Epithelial cell of prostate (primary cell): Measurements from ENCODE around the gene CHD1.

Source experiments
- DNase-seq: peaks from one replicate; pipeline ENCODE4 v3.0.0-alpha.2; 2011; ENCODE audit warnings: low read depth, low spot score
- H3K27ac ChIP-seq: fragments of 450-650 bp; 2 replicates; pipeline ENCODE4 v1.5.1; 2017; ENCODE audit warnings: mild to moderate bottlenecking

CHD1 gene

DNA sequence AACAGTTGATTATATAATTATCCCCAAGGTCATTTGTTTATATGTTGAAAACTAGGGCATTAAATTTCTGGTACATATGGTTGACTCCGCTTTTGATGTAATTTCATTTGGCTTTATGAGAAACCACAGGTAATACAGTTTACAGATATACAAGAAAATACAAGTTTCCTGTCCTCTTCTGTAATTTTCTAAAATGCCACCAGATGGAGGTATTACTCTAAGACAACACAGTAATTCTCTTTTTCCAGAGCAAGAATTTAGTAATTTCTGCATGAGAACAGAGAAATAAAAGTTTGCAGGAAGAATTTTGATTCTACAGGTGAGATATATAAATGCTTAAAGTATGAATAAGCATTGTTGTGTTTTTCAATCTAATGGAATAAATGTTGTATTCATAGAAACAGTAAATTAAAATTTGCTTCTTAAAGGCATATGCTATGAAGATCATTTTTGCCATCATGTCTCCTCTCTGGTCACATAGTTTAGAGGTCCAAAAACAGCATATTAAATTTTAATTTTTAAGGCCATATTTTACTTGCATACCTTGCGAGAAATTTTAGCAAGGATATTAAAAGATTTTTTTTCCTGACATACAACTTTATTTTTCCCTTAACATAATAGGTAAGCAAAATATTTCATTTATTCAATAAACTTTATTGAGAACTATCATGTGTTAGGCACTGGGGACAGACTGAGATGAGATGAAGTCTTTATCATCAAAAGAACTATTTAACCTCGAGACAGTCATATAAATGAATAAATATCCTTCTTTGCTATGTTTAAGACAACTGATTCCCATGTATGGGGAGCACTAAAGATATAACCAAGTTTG lies 22.7 kb downstream of the CHD1 start:
- H3K27ac ChIP-seq: peak overlapping the region; percentile 32
- DNase-seq: no peak

DNA sequence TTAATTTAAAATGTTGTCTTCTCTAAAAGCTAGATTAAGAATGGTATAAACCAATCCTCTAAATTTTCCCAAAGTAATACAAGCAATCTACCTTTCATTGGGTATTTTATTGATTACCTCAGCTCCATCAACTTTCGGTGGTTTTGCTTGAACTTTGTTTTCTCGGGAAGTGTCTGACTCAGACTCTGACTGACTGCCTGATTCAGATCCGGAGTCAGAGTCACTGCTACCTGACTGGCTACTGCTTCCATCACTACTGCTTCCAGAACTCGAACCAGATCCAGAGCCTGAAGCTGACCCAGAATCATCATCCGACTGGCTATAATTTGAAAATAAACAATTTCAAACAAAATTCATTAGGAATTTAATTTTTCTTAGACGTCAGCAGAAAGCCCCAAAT lies 24.0 kb downstream of the CHD1 start:
- peak overlapping the region; percentile 32 for H3K27ac ChIP-seq
- DNase-seq: no peak

DNA sequence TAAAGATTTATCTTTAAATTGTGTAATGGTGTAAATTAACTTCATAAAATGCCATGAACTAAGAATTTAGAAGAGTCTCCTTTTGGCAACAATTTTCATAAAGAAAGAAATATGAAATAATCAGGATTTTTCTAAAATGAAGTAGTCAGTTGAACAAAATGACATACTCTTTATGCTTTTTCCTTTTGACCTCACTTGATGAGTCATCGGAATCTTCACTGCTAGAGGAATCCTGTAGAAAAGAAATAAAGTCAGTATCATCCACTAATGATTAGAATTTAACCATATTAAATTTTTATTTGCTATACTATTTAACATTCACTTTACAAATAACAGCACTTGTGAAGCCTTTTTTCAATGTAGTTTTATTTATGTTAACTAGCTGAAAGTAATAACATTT lies 26.1 kb downstream of the CHD1 start:
- H3K27ac ChIP-seq: no peak overlapping the region
- DNase-seq: no peak

DNA sequence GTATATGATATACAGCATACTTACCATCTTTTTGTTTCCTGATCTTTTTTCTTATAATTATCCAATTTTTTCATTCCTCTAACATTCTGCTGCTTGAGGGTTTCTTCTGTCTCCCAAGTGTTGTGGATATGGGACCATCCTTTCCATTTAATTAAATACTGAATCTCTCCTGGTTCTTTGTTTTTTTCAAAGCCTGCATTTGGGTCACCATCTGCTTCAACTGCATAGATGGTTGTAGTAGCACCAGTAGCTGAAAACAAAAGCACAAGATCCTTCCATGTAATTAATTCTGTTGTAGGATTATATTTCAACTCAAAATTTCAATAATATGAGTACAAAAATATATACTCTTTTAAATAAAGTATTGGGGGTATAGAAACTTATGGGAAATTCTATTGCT lies 29.4 kb downstream of the CHD1 start:
- no peak overlapping the region for H3K27ac ChIP-seq
- DNase-seq: no peak

DNA sequence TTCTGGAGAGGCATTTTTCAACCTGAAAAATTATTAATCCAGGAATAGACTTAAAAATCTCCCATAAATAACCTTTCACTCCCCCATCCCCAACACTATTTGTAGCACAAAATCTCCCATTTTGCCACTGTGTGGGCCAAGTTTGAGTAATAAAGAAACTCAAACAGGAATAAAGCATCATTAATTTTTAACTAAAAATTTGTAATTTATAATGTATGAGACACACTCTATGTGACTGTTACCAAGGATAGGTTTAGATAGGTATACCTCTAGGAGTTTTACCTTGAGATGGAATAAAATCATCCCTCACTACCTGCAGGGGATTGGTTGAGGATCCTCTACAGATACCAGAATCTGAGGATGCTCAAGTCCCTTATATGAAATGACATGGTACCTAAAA lies 30.1 kb downstream of the CHD1 start:
- H3K27ac ChIP-seq: no peak overlapping the region
- DNase-seq: no peak

DNA sequence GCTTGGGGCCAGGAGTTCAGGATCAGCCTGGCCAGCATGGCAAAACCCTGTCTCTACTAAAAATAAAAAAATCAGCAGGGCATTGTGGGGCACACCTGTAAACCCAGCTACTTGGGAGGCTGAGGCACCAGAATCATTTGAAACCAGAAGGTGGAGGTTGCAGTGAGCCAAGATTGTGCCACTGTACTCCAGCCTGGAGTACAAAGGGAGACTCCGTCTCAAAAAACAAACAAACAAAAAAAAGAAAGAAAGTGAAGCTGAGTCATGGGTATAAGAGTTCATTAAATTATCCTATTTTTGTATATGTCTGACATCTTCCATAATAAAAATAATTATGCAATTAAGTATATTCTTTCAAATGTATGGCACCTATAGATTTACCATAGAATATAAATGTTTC lies 37.2 kb downstream of the CHD1 start:
- DNase-seq: no peak
- no peak overlapping the region for H3K27ac ChIP-seq

DNA sequence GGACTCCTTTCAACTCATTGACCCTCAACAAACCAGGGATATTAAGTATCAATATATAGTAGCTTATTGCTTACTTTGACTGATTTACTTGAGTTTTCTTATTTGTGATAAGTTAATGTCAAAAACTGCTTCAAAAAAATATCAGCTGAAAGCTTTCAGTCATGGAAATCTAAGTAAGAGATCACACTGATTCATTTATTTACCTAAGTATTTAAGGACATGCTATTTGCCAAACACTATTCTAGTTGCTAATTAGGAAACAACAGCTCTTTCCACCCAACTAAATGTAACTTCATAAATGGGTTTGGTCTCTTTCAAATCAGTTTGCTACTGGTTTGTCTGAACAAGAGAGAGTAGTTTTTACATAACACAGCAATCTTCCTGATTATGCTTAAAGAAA lies 48.2 kb downstream of the CHD1 start:
- DNase-seq: no peak
- H3K27ac ChIP-seq: peak overlapping the region; percentile 26

DNA sequence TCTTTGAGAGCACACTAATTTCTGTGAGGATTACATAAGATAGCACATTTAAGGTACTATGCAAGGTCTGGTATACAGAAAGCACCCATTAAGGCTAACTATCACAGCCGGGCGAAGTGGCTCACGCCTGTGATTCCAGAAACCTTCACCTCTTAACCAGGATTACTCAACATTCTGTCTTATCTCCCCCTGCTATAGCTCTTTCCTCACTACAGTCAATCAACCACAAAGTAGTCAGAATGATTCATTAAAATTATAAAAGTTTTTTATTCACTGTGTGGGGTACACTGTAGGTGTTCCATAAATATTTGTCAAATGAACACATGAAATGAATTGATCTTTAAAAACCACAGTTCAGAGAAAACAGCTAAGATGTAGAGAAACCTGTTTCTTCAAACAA lies 48.7 kb downstream of the CHD1 start:
- DNase-seq: no peak
- peak overlapping the region; percentile 26 for H3K27ac ChIP-seq

DNA sequence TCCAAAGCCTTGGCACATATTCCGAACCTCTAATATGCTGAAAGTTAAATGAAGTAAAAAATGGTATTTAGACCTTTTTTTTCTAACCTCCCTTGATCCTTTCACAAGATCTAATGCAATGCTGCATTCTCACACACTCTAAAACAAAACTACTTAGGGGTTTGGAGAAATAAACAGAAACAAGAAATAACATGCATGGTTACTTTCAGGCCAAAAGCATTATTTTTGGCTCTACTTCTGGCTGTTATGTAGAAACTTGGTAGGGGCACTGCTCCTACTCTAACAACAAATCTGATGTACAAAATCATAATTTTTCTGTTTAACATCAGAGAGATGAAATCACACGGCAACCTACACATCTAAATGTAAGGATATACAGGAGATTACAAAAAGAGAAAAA lies 51.2 kb downstream of the CHD1 start:
- no peak overlapping the region for H3K27ac ChIP-seq
- no peak for DNase-seq

DNA sequence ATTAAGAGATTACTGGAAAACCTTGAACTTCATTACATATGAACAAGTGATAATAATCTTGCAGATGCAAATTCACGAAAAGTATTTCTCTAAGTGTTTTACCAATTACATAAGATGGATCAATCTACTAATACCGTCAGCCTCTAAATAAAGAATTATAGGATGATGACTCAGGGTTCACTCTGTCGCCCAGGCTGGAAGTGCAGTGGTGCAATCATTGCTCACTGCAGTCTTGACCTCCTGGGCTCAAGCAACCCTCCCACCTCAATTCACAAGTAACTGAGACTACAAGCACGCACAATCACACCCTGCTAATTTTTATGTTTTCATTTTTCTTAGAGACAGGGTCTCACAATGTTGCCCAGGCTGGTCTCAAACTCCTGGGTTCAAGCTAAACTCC lies 56.1 kb downstream of the CHD1 start:
- H3K27ac ChIP-seq: no peak overlapping the region
- no peak for DNase-seq

DNA sequence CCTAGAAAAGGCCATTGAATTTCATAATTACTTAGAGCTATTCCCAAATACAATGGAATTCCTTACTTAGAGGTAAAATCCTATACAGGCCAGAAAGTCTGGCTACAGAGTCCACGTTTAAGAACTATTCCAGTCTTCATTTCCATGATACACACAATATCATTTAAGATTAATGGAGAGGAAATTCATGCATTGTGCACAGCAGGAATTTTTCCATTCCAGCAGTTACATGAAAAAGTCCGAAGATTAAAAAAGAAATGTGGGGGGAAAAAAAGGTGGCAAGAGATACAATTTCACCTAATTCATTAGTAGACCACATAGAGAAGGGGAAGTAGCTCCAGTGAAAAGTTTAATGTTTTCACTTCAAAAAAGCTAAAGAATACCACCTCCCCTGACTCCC lies 63.1 kb downstream of the CHD1 start:
- no peak overlapping the region for H3K27ac ChIP-seq
- no peak for DNase-seq

DNA sequence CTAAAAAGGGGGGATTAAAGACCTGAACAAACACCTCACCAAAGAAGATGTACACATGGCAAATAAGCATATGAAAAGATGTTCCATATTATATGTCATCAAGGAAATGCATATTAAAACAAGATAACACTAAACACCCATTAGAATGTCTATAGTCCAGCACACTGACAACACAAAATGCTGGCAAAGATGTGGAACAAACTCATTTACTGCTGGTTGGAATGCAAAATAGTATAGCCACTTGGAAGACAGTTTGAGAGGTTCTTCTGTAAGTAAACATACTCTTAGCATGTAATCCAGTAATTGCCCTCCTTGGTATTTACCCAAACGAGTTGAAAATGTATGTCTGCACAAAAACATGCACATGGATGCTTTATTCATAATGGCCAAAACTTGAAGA lies 81.8 kb downstream of the CHD1 start:
- H3K27ac ChIP-seq: peak overlapping the region; percentile 8
- DNase-seq: no peak

DNA sequence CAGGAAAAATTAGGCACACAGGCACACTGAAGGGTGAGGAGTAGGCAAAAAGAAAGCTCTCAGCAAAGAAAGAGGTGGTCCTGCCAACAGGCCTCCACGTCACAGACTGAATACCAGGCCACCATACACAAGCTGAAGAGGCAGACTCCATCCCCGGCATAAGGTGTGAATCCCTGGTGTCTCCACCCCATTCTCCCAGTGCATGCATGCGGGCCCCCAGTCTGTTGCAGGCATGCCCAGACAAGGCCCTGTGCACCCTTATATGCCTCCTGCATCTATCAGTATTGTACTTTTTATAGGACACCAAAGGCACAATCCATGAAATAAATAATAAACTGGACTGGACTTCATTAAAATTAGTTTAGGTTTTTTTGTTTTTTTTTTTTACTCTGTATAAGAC lies 82.3 kb downstream of the CHD1 start:
- DNase-seq: no peak
- H3K27ac ChIP-seq: peak overlapping the region; percentile 8

DNA sequence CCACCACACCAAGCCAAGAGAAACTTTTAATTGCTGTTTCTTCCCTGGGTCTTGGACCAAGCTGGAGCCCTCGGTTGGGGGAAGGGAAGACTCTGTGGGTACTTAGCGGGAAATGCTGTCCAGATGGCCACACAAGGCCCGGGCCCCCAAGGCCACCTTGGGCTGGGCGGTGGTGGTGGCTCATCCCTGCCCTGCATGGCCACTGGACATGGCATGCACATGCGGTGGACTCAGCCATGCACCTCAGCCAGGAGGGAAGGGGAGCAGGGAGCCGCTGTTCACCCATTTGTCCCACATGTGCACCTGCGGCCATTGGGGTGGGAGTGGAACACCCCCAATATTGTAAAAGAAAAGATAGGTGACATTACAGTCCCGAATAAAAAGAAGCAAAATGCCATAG lies 82.9 kb downstream of the CHD1 start:
- H3K27ac ChIP-seq: no peak overlapping the region
- DNase-seq: no peak

DNA sequence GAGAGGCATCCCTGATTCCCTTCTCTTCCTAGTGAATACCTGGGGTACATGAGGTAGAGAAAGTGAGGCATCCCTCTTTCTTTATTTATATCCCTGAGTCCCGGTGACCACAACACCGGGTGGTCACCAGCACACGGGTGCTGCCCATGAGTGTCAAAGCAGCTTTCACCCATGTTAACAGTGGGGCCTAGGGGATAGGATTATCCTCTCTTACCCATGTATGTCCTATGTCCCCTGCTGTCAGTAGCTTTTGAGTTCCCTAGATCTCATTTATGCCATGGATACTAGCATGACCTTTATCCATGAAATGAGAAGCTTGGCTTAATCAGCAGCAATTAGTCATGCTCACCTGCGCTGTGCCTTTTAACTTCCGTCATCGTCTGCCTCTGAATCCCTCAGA lies 83.9 kb downstream of the CHD1 start:
- DNase-seq: no peak
- H3K27ac ChIP-seq: no peak overlapping the region

DNA sequence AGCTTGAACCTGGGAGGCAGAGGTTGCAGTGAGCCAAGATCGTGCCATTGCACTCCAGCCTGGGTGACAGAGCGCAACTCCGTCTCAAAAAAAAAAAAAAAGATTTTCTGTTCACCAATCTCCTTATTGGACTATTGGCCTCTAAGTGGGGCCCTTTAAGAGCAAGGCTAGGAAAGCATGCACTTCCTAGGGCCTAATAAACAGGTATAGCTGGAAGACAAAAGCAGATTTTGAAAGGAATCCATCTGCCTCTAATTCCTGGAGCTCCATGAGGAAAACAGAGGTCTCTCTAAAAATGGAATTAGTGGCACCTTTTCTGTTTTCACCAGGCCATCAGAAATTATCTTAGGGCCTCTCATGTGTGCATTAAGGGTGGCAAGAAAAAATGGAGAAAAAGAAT lies 85.3 kb downstream of the CHD1 start:
- DNase-seq: no peak
- no peak overlapping the region for H3K27ac ChIP-seq

DNA sequence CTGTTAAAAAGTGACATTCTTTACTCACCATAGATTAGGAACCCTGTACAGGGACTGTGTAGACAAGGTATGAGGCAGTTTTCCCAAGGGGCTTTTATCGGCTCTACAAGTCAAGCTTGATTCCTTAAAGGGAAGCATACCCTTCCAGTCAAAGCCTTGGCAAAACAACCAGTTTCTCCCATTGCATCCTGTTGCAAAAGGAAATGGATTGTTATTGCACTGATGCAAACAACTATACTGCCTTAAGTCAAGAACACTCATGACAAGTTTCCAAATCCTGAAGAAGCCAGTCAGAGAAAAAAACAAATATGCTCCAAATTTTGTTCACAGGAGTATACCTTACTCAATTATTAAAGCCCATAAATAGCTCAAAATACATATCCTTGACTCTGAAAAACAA lies 87.9 kb downstream of the CHD1 start:
- H3K27ac ChIP-seq: no peak overlapping the region

DNA sequence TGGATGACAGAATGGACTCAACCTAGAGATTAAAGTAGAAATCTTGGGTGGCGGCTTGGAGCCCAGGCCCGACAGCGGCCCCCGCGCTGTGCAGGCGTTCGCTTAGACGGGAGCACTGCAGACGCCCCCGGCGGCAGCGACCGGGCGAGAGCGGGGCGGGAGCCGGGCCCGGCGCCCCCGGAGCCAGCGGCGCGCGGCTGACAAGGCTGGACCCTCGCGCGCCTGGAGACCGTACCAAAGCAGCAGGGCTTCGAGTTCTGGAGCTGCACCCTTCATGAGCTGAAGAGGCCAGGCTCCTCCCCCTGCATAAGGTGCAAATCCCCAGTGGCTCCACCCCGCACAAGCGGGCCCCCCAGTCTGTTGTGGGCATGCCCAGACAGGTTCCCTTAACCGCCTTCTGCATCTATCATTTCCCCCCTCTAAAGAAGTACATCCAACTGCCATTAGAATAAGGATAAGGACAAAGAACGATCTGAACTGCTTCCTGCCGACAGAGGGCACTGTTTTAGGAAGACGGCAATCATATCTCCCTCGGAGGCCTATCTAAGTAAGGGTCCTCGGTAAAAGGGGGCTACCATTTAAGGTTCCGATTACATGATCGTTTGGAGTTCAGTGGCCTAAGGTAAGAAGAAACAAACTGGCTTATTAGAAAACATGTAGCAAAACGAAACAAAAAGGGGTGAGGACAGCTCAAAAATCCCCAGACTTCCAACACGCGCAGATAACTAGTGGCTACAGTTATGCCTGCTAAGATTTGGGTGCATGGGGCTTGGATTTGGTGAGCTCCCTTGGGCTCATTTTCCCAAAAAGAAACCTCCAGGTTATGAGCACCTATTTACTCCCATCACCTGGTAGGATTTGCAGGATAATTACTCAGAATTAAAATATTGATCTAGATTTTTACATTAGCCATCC lies 89.1 kb downstream of the CHD1 start:
- DNase-seq: no peak
- no peak overlapping the region for H3K27ac ChIP-seq

More for the DNA sequence above, 87.9 kb downstream of the CHD1 start:
- no peak for DNase-seq

DNA sequence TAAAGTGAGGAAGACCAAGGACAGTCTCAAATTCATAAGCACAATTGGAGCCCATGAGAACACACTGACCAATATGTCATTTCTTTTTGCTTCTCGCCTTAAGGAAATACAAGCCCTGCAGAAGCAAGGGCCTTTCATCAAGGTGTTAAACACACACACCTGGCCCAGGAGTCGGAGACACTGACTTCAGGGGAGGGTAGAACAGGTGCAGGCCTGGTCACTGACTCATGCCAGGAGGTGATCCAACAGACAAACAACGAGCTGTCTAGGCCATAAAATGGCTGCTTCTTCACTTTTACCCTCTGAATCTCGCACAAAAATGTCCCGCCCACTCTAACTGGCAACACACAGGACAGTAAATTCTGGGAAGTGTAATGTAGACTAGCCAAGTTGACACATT lies 92.6 kb downstream of the CHD1 start:
- DNase-seq: peak; percentile 6
- H3K27ac ChIP-seq: no peak overlapping the region

DNA sequence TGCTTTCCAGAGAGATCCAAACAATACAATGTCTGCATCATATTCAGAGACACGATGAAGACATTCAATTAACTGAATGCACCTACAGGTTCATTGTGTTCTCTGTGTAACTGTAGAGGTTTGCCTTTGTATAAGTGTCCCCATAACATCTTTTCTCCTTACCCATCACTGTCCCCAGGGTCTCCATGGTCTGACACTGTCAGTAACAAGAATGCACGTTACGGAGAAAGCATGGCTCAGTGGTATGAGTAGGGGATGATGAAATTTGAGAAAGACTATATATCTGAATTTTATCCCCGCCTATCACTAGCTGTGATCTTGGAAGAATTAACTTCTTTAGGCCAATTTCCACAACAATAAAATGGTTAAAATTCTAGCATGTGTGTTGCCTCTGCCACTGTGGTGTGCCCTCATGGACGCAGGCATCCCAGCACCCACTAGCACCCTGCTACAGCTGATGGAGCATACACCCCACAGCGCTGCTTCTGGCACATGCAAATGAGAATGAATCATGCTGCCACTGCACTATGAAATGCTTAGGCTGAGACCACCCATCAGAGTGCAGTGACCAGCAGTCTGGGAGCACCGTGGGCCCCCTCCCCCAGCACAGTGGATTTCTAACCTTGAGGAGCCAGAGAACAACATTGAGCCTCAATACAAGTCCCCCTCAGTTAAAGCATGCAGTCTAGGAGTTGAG lies 101.1 kb downstream of the CHD1 start:
- H3K27ac ChIP-seq: no peak overlapping the region
- no peak for DNase-seq

DNA sequence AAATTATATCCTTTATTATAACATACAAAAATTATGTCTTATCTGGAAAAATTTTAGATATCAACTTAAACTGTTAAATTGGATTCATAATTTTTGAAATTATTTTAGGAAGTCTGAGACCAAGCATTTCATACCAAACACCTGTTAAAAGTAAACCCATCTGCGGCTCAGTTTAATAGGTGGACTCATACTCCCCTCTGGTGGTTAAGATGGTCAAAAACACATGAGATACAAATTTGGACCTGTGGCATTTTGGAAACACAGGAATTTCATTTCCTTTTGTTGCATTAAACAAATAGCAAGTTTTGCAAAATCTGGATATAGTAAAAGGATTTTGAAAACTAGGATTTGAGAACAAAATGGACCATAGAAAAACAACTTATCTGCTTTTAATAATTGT lies 101.6 kb downstream of the CHD1 start:
- no peak overlapping the region for H3K27ac ChIP-seq
- peak; percentile 8 for DNase-seq
